HFF-Myc (cell line): ENCODE results near the gene SPRN.

Experiments
- DNase-seq: peaks from one replicate; pipeline ENCODE4 v3.0.0-alpha.2; 2011; ENCODE audit warnings: low read depth; ENCODE audit errors: extremely low read depth
- H3K4me3 ChIP-seq: replicated peaks from 2 replicates; pipeline ENCODE4 v1.5.1; 2011; ENCODE audit warnings: low read depth, mild to moderate bottlenecking, control low read depth, low read length
- TF ChIP-seq, protein P1 (sequence below): IDR thresholded peaks from 2 replicates; pipeline ENCODE4 v1.5.1; 2012; ENCODE audit warnings: mild to moderate bottlenecking, low read depth, low read length, control low read depth; ENCODE audit errors: missing control alignments

The SPRN gene

DNA sequence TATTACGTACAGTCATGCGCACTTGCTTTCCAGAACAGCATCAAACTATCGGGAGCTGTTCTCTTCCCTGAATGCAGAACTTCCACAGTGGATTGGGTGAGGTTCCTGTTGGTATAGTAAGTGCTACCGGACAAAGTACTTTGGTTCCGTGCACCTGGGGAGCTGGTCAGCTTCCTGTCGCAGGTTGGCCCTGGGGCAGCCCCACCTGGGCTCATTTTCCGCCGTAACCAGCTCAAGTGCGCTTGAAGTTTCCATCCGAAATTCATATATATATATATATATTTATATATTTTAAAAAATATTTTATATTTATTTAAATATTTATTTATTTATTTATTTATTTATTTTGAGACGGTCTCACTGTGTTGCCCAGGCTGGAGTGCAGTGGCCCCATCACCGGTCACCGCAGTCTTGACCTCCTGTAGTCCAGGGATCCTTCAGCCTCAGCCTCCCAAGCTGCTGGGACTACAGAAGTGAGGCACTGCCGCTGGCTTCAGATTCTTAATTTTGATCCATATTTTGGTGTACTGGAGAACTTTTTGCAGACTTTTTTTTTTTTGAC, 35.9 kb upstream of the SPRN start:
- no peak overlapping the region for H3K4me3 ChIP-seq
- TF ChIP-seq, protein P1, sequence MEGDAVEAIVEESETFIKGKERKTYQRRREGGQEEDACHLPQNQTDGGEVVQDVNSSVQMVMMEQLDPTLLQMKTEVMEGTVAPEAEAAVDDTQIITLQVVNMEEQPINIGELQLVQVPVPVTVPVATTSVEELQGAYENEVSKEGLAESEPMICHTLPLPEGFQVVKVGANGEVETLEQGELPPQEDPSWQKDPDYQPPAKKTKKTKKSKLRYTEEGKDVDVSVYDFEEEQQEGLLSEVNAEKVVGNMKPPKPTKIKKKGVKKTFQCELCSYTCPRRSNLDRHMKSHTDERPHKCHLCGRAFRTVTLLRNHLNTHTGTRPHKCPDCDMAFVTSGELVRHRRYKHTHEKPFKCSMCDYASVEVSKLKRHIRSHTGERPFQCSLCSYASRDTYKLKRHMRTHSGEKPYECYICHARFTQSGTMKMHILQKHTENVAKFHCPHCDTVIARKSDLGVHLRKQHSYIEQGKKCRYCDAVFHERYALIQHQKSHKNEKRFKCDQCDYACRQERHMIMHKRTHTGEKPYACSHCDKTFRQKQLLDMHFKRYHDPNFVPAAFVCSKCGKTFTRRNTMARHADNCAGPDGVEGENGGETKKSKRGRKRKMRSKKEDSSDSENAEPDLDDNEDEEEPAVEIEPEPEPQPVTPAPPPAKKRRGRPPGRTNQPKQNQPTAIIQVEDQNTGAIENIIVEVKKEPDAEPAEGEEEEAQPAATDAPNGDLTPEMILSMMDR, result no peak
- DNase-seq, result no peak

- no peak overlapping the region for H3K4me3 ChIP-seq
- TF ChIP-seq, protein P1, result no peak
- no peak for DNase-seq
These were observed 35.2 kb upstream of the SPRN start for GRCh38 chr10:133459454-133460207.

DNA sequence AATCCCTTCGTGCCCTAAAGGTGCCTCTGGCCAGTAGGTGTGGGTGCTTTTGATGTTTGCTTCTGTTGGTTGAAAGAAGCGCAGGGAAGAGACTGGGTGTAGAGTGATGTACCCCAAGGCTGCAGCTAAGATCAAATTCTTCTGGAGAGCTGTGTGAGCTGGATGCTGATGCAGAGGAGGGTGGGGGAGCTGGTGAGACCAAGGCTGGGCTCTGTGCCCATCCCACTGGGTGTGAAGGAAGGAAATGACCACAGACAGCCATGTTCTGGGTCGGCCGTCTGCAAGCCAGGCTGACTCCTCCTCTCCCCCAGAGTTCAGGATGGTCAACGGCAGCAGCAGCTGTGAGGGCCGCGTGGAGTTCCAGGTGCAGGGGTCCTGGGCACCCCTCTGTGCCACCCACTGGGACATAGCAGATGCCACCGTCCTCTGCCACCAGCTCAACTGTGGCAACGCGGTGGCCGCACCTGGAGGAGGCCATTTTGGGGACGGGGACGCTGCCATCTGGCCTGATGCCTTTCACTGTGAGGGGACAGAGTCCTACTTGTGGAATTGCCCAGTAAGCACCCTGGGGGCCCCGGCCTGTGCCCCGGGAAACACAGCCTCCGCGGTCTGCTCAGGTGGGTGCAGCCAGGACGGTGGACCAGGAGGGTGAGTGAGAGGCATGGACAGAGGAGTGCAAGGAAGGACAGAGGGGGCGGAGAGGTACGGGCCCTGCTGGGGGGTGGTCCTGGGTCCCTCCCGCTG, 34.5 kb upstream of the SPRN start:
- no peak overlapping the region for H3K4me3 ChIP-seq
- DNase-seq, result no peak
- TF ChIP-seq, protein P1, result no peak

DNA sequence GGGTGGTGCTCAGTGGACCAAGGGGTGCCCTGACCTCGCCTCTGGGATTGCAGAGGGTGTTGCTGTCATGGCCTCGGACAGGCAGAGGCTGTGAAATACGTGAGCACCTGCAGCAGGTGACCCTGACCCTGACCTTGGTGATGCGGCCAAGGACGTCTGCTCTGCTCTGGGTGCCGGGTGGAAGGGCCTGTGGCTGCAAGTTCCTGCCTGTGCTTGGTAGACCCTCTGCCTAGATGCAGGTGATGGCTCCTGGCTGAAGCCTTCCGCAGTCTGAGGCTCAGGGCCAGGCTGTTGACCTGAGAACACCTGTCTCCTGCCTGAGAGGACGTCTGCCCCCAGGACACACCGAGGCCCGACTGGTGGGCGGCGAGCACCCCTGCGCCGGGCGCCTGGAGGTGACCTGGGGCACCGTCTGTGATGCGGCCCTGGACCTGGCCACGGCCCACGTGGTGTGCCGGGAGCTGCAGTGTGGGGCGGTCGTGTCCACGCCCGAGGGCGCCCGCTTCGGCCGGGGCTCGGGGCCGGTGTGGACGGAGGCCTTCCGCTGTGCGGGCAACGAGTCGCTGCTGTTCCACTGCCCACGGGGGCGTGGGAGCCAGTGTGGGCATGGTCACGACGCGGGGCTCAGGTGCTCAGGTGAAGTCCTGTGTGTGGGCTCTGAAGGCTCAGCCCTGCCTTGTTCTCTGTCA, 33.7 kb upstream of the SPRN start:
- DNase-seq, result no peak
- TF ChIP-seq, protein P1, result no peak
- H3K4me3 ChIP-seq, result no peak overlapping the region

- TF ChIP-seq, protein P1, result no peak
- no peak for DNase-seq
- H3K4me3 ChIP-seq, result no peak overlapping the region
These were observed 32.8 kb upstream of the SPRN start for GRCh38 chr10:133457100-133457841.
